ENCODE results near the gene PTF1A.

The PTF1A gene

GRCh38 chr10:23191764-23192711 is at the start of gene PTF1A:
TSS of gene PTF1A (plus strand) at chr10:23192312. CDS start at chr10:23192531, 219 bp downstream.
- no peak for DNase-seq

GRCh38 chr10:23146258-23146657 is 45.9 kb upstream of the PTF1A start:
- DNase-seq: no peak

GRCh38 chr10:23147035-23147434 is 45.1 kb upstream of the PTF1A start:
- no peak for DNase-seq

- no peak for DNase-seq
These were observed 43.9 kb upstream of the PTF1A start for GRCh38 chr10:23148214-23148613.

- DNase-seq: no peak
These were observed 42.0 kb upstream of the PTF1A start for GRCh38 chr10:23150091-23150490.

GRCh38 chr10:23150610-23151009 is 41.5 kb upstream of the PTF1A start:
- DNase-seq: no peak

- no peak for DNase-seq
These were observed 41.0 kb upstream of the PTF1A start for GRCh38 chr10:23151071-23151470.

GRCh38 chr10:23155169-23155568 is 36.9 kb upstream of the PTF1A start:
- no peak for DNase-seq

GRCh38 chr10:23156447-23157150 is 35.5 kb upstream of the PTF1A start:
- no peak for DNase-seq

- DNase-seq: no peak
These were observed 34.9 kb upstream of the PTF1A start for GRCh38 chr10:23157239-23157681.

GRCh38 chr10:23157691-23158369 is 34.3 kb upstream of the PTF1A start:
- no peak for DNase-seq

- peak; percentile 52 for DNase-seq
These were observed 33.7 kb upstream of the PTF1A start for GRCh38 chr10:23158370-23158769.

GRCh38 chr10:23171232-23171876 is 20.8 kb upstream of the PTF1A start:
- DNase-seq: no peak

GRCh38 chr10:23172429-23173213 is 19.5 kb upstream of the PTF1A start:
- no peak for DNase-seq

GRCh38 chr10:23173214-23174073 is 18.7 kb upstream of the PTF1A start:
- DNase-seq: no peak

GRCh38 chr10:23174074-23174976 is 17.8 kb upstream of the PTF1A start:
- no peak for DNase-seq

GRCh38 chr10:23174977-23175512 is 17.1 kb upstream of the PTF1A start:
- no peak for DNase-seq

GRCh38 chr10:23186178-23186577 is 5.9 kb upstream of the PTF1A start:
- no peak for DNase-seq

- DNase-seq: no peak
These were observed 5.4 kb upstream of the PTF1A start for GRCh38 chr10:23186697-23187096.

- no peak for DNase-seq
These were observed 5.0 kb upstream of the PTF1A start for GRCh38 chr10:23187155-23187554.
